Renal cortex interstitium (tissue), 11 donors: ENCODE results near the gene GADD45B. TPM values are rescaled to one million over a fixed set of nuclear protein-coding genes. Genes with fewer than 3 reads are reported as not detected.
"Not testable (repeated sequence)": the region's sequence is repeated elsewhere in the genome, so short reads cannot be mapped to it uniquely, and the experiment has no call there.

Source experiments
- DNase-seq, 11 donors: peaks; one replicate each; pipeline ENCODE4 v3.0.0-alpha.2; 2013; ENCODE audit warnings: low read depth in 9 of 11, low spot score in 4 of 11; ENCODE audit errors: extremely low read depth in 1 of 11
- polyA plus RNA-seq, 3 donors: library from polyadenylated mRNA; unstranded; fragments of 120-200 nt; gene quantifications; one replicate each; pipeline ENCODE4 v1.2.1, GENCODE V29; 2013; ENCODE audit not compliant: insufficient read length in 3 of 3

Gene GADD45B
- polyA plus RNA-seq, 3 donors = 11.2 to 16.2 (median 11.3) TPM

DNA sequence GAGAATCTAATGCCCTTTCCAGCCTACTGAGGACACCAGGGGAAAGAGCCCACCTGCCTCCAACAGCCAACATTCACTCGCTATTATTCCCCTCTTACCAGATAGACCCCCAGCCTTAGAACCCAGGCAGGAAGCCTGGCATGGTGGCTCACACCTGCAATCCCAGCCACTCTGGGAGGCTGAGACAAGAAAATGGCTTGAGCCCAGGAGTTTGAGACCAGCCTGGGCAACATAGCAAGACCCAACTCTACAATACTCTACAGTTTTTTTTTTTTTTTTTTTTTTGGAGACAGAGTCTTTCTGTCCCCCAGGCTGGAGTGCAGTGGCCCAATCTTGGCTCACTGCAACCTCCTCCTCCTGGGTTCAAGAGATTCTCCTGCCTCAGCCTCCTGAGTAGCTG lies 15.7 kb upstream of the GADD45B start:
- DNase-seq = no peak

DNA sequence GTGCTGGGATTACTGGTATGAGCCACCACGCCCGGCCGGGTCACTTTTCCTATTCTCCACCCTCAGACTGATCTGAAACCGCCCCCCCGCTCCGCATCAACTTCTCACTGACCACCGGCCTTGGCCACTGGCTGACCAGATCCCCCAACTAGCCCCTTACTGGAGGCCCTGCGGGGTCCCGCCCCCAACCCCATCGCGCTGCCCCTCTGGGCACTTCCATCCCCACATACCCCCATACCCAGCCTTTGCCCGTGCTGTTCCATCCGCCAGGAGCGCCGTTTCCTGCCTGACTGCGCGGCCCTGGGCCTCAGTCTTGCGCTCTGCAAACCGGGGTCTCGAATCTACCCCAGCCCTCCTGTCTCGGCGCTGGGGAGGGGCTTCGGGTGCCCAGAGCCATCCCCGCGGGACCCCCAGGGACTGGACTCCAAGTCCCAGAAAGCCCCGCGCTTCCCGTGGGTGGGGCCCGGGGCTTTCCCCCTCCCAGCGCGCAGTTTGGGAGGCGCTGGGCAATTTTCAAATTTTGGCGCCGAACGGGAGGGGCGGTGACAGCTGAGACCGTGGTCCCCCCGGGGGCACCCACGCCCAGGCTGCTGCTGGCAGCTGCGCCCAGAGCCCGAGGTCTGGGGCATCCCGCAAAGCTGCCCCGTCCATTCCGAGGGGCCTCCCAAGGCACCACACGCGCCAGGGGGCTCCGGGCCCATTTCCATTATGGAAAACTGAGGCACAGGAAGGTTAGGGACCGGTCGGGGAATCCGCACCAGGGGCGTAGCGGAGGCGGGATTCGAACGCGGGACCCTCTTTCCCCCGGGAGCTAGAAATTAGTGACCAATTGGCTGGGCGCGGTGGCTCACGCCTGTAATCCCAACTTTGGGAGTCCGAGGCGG lies 13.9 kb upstream of the GADD45B start:
- peak in 1 of 11 donors; percentile 29 for DNase-seq

DNA sequence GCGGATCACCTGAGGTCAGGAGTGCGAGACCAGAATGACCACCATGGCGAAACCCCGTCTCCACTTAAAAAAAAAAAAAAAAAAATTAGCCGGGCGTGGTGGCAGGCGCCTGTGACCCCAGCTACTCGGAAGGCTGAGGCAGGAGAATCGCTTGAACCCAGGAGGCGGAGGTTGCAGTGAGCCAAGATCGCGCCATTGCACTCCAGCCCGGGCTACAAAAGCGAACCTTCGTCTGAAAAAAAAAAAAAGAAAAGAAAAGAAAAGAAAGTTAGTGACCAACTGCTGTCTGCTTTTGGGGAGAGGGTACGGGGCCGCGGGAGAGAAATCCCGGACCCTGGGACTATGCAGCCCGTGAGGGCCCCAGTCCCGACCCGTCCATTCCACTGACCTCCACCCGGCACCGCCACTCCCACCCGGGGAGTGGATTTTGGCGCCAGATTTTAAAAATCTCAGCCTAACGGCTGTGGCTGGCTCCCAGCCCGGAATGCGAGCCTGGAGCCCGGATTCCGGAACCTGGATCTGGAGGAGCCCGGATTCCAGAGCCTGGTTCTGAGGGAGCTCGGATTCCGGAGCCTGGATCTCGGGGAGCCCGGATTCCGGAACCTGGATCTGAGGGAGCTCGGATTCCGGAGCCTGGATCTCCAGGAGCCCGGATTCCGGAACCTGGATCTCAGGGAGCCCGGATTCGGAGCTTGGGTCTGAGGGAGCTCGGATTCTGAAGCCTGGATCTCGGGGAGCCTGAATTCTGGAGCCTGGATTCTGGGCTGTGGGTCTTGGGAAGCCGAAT lies 13.1 kb upstream of the GADD45B start:
- peak; percentile 85 to 97 (median 91) for DNase-seq

DNA sequence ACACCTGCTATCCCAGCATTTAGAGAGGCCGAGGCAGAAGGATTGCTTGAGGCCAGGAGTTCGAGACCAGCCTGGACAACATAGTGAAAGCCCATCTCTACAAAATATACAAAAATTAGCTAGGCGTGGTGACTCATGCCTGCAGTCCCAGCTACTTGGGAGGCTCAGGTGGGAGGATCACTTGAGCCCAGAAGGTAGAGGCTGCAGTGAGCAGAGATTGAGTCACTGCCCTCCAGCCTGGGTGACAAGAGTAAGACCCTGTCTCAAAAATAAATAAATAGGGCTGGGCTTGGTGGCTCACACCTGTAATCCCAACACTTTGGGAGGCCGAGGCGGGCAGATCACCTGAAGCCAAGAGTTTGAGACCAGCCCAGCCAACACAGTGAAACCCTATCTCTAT lies 12.2 kb upstream of the GADD45B start:
- not testable (repeated sequence) for DNase-seq

DNA sequence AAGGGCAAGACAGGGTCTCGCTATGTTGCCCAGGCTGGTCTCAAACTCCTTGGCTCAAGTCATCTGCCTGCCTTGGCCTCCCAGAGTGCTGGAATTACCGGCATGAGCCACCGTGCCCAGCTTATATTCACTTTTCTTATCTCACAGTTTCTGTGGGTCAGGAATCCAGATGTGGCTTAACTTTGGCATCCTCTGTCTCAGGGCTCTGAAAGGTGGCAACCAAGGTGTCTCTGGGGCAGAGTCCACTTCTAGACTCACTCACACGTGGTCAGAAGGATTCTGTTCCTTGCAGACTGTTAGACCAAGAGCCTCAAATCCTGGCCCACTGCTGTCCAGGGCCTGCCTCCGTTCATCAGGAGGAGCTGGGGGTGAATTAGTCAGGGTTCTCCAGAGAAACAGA lies 11.5 kb upstream of the GADD45B start:
- no peak for DNase-seq

DNA sequence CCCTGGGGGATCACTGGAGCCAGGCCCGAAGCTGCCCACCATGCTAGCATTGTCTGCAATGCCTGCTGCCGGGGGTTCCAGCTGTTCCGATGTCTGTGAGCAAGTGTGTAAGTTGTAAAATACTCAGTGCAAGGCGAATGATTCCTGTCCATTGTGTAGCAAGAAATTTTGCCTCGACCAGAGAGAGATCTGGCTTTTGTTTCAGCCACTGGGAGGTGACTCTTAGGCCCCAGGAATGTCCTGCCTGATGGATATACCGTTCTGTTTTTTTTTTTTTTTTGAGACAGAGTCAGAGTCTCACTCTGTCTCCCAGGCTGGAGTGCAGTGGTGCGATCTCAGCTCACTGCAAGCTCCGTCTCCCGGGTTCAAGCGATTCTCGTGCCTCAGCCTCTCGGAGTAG lies 7.3 kb upstream of the GADD45B start:
- no peak for DNase-seq

DNA sequence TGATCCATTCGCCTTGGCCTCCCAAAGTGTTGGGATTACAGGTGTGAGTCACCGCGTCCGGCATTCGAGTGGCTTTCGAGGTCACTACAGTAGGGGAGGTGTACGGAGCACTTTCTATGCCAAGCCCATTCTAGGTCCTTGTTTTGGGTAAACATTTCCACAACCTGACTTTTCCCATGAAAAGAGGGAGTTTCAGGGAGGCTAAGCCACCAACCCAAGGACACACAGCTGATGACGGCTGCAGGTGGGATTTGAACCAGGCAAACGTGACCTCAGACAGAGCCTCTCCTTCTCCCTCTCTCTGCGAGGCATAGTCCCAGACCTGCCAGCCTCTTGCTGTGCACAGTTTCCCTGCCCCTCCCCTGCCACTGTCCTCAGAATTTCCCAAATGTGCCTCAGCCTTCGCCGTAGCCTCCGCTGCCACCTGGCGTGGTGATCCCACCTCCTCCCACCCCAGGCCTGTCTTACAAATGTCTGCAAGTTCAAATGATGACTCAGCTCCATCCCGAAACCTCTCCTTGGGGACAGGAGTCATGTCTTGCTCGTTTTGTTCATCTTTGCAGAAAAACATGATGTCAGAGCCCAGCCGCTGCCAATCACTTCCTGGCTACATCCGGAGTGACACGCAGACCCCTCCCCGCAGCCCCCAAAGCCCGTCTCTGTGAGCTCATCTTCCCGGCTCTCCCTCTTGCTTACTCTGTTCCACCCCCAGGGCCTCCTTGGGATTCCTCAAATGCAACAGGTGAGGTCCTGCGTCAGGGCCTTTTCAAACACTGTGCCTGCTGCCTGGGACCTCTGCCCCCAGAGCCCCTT lies 6.6 kb upstream of the GADD45B start:
- no peak for DNase-seq

DNA sequence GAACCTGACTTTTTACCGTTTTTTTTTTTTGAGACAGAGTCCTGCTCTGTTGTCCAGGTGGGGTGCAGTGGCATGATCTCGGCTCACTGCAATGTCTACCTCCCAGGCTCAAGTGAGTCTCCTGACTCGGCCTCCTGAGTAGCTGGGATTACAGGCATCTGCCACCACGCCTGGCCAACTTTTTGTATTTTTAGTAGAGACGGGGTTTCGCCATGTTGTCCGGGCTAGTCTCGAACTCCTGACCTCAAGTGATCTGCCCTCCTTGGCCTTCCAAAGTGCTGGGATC lies 6.1 kb upstream of the GADD45B start:
- DNase-seq = not testable (repeated sequence)

DNA sequence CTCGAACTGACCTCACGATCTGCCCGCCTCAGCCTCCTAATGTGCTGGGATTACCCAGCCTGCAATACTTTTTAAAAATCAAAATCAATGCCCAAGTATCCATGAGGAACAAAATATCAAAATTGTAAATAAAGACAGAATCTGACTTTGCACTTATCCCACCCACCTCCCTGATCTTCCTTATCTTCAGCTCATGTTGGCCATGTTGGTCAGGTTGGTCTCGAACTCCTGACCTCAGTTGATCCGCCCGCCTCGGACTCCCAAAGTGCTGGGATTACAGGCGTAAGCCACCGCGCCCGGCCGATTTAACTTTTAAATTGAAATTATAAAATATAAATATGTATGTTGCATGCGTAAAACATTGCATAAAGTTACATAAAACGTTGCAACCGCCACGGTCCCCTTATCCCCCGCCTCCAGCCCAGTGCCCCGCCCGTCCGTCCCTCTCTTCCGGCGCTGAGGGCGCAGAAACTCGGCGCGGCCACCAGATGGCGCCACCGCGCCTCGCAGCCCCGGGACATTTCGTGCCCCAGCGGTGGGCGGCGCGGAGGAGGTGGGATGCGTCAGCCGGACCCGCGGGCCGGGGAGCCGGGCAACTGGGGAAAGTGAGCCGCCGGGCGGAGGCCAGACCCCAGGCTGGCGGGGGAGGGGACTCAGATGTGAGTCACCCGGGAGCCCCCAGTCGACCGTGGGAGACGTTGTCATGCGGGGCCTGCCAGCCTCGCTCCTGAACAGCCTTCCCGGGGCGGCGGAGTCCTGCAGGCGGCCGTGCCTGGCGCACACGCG lies 1.5 kb upstream of the GADD45B start:
- peak in 2 of 11 donors; percentile 81 for DNase-seq

DNA sequence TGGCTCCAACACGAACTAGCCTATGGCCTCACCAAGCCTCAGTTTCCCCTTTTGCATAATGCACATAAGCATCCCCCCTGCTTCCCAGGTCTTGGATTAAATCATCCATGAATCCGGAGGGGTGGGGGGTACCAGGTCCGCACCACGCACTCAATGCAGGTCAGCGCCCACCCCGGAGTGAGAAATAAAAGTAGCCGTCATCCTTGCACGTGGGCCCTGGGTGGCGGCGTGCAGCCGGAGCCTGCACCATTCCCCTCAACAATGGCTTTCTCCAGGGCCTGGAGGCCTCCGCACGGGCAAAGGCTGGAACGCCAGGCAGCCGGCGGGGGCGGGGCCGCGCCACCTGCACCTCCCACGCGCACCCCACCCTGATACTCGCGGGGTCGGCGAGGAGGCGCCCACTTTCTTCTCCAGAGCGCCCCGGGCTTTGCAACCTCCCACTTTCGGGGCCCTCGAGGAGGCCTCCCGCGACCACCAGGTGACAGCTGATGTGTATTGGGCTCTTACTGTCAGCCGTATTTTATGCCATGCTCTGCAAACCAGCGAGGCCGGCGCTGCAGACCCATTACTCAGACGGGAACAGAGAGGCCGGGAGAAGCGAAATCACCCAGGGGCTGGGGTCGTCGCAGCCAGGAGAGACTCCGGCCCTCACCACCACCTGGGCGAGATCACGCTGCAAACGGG lies 767 bp upstream of the GADD45B start:
- DNase-seq = no peak

DNA sequence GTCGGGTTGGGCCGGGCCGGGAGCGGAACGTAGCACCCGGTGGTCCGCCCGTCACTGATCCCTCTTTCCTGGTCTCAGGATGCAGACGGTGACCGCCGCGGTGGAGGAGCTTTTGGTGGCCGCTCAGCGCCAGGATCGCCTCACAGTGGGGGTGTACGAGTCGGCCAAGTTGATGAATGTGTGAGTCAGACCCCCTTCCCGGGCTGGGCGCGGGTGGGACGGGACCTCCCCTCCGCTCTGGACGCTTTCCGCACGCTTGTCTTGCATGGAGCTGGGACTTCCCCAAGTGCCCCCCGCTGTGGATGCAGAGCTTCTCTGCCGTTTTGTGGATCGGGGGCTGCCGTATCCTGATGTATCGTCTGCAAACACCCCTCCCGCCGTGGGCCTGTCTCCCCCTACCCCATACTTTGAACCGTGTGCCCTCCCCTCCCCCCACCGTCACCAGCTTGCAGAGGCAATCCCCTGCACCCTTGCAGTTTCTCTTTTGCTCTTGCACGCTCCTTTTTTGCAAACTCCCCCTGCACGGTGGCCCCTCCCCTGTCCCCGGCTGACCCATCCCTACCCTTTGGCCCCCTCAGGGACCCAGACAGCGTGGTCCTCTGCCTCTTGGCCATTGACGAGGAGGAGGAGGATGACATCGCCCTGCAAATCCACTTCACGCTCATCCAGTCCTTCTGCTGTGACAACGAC lies 669 bp downstream of the GADD45B start:
- no peak for DNase-seq

DNA sequence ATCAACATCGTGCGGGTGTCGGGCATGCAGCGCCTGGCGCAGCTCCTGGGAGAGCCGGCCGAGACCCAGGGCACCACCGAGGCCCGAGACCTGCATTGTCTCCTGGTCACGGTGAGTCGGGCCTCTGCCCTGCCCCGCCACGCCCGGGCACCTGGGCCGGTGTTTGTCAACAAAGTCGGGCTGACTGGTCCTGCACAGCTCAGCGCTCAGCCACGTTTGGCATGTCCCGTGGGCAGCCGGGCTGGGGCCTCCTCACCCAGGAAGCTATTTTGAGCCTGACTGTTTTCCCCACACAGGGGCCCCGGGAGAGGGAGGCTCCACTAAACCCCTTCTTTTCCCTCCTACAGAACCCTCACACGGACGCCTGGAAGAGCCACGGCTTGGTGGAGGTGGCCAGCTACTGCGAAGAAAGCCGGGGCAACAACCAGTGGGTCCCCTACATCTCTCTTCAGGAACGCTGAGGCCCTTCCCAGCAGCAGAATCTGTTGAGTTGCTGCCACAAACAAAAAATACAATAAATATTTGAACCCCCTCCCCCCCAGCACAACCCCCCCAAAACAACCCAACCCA lies 1.3 kb downstream of the GADD45B start:
- no peak for DNase-seq

DNA sequence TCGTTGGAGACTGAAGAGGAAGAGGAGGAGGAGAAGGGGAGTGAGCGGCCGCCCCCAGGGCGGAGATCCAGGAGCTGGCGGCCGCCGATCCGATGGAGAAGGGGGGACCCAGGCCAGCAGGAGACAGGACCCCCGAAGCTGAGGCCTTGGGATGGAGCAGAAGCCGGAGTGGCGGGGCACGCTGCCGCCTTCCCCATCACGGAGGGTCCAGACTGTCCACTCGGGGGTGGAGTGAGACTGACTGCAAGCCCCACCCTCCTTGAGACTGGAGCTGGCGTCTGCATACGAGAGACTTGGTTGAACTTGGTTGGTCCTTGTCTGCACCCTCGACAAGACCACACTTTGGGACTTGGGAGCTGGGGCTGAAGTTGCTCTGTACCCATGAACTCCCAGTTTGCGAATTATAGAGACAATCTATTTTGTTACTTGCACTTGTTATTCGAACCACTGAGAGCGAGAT lies 1.8 kb downstream of the GADD45B start:
- DNase-seq = no peak

DNA sequence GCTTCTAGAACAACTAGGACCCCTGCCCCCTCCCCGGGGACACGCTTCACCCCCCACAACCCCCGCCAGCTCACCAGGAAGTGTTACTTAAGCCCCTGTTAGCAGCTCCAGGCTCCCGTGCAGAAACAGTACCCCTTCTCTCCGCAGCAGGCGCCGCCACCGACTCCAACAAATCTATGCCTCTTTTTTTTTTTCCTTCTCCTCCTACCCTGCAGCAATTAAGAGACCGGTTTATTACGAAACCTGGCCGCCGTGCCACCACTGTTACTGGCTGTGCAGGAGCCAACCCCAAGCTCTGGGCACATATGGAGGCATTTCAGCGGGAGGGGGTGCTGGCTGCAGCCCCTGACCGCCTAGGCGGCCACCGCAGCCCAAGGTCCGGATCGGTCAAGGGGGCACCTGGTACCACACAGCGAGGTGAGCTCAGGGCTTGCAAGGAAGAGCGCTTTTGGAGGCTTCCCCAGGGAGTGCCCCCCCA lies 2.4 kb downstream of the GADD45B start:
- no peak for DNase-seq

DNA sequence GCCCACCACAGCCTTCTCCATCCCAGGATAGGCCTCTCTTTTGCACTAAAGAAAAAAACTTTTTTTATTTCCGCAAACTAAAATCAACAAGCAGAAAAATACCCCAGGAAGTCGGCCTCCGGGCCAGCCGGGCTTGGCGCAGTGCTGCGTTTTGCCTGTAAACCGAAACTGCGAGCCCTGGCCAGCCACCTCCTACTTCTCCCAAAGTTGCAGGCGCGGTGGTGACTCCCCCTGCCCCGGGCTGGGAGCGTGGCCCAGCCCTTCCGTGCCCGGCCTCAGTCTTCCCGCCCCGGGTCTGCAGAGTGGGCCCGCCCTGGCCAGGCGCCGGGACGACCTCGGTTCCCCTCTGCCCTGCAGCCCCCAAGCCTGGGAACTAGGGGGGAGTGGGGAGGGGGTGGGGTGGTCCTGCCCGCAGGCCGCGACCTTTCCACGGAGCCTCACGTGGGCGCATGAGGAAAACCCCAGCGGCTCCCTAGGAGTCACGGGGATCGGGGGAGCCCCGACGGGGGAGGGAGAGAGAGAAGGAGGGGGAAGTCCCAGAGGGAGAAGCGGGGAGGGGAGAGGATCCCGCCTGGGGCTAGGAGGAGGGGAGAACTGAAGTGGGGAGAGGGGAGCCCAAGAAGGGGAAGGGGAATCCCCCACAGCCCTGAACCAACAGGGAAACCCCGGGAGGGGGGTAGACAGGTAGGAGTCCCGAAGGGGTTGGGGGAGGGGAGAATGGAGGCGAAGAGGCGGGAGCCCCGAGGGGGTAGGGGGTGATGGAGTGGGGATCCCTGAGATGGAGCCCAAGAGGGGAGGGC lies 3.0 kb downstream of the GADD45B start:
- DNase-seq = no peak

DNA sequence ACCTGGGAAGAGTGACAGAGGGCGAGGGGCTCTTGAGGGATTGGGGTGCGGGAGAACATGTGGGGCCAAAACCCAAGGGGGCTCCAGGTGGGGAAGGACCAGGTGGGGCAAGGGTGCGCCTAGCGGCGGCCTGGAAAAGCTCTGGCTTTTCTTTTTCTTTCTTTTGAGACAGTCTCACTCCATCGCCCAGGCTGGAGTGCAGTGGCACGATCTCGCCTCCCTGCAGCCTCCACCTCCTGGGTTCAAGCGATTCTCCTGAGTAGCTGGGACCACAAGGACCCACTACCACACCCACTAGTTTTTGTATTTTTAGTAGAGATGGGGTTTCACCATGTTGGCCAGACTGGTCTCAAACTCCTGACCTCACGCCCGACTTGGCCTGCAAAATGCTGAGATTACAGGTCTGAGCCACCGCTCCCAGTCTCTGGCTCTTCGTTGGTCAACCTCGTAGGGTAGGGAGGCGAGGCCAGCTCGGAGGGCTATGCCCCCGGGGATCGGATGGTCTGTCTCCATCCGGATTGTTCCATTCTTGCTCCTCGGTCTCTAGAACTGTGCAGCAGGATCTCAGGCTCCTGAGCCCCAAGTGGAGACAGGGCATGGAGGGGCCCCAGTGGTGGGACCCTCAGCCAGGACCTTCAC lies 3.7 kb downstream of the GADD45B start:
- no peak for DNase-seq
